HG03025 (cell line): Measurements from ENCODE around the gene SLC38A3.

Experiments used
- ATAC-seq: cut with Tn5 transposase; IDR thresholded peaks from one replicate; pipeline ENCODE4 v1.9.1; 2021; ENCODE audit warnings: mild to moderate bottlenecking, moderate library complexity; ENCODE audit not compliant: unreplicated experiment, low FRiP score

SLC38A3 gene

DNA sequence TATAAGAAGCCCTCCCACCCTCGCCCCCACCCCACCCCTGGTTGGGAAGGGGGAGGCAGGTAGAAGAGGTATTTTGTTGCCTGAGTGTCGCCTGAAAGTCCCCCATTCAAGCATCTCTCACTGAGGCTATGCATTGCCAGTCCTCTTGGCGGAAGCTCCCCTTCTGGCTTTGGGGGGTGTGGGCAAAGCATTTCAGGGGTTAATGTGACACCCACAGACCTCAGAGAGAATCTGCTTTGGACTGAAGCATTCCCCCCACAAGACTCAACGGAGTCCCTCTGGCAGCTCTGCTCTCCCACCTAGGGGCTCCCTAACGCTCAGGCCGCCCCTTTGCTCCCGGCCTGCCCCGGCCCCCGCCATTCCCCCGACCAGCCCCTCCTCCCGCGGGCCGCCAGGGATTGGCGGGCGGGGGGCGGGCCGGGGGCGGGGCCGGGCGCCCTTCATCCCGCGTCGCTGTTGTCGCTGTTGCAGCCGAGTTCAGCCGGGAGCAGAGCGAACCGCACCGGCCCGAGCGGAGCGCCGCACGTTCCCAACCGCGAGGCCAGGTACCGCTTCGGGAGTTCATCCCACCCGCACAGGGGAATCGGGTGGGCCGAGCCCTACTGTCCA lies at the start of gene SLC38A3:
Gene SLC38A3, plus strand, starts transcription at position 468 of the 609 bp plus-strand sequence. CDS start 8,929 bp downstream, outside the sequence.
- no peak for ATAC-seq

GRCh38 chr3:50155491-50155878 lies 49.6 kb upstream of the SLC38A3 start:
- ATAC-seq = no peak

DNA sequence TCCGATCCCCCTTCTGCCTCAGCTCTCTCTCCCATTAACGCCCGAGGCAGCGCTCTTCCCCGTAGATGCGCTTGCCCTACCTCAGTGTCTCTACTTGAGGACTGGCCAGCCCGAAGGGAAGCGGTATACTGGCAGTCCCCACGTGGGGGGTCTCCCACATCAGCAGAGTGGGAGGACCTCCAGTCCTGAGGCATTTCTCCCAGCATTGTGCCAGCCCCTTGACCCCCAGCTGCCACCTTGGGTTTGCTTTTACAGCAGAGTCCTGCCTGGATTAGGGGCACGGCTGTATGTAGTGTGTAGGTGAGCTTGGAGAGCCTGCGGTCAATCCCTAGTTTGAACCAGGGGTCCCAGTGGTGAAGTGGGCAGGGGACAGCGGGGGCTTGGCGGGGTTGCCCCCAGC lies 49.2 kb upstream of the SLC38A3 start:
- ATAC-seq = no peak

DNA sequence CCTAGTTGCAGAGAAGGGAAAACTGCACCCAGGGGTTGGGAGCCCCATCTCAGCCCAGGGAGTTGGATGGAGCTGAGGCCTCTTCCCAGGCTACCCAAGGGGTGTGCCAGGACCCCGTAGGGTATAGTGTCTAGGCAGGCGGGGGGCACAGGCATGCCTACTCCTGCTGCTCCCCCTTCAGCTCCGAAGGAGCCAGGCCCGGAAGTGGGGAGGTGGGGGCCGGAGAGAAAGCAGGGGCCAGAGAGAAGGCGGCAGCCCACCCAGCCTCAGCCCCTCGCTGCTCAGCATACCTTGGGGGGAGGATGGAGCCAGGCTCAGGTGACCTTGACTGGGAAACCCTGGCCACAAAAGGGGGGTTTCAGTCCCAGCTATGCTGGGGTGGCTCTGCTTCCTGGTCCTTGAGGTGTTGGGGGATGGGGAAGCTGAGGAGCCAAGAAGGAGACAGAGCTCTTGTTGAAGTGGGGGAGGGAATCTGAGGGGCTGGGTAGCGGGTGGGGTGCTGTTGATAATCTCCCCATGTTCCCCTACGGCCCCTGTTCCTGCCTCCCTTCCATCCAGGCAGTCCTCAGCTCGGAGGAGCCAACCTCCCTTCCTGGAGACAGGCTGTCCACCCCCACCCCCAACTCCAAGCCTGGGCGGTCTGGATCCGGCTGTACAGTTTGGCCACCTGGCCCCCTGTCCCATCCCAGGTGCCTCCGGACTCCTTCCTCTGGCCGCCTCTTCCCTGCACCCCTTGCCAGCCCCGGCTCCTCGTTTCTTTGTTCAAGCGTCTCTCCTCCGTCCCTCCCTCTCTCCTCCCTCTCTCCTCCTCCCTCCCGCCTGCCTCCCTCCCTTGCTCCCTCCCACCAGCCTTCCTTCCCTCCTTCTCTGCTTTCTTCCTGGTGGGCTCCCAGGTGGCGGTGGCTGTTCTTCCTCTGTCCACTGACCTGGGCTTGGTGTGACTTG lies 48.2 kb upstream of the SLC38A3 start:
- ATAC-seq = no peak

- ATAC-seq = no peak
Measured at GRCh38 chr3:50157827-50158529, 47.1 kb upstream of the SLC38A3 start.

GRCh38 chr3:50158530-50159146 lies 46.4 kb upstream of the SLC38A3 start:
- ATAC-seq = no peak

DNA sequence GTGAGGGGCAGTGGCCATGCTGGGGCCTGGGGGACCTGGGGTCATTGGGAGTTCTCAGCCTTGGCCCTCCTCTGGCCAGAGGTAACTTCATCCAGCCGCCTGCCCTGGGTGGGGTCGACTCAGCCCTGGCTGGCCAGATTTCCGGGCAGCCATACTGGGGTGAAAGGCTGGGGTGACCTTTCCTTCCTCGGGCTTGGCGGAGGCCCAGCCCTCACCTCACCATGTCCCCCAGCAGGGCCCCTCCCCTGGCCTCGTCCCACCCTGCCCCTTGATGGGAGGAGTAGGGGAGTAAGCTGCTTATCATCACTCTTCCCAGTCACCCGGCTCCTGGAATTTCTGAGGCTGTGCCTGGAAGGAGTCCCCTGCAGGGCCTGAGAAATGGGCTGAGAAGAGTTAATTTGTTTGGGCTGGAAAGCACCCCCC lies 44.5 kb upstream of the SLC38A3 start:
- ATAC-seq = no peak

DNA sequence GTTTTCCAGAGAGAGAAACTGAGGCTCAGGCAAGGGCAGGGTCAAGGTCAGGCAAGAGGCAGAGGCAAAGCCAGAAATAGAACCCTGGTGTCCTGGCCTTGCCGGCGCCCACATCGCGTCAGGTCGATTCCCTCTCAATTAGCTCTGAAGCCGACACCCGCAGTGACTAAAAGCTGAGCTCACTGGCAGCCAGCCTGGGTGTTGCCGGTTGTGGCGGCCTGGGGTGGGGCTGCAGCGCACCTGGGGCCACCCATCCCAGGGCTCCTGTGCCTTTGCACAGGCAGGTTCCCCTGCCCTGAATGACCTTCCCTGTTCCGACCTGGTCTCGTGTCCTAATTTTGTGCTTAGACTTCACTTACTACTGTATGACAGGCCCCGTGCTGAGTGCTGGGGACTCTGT lies 43.8 kb upstream of the SLC38A3 start:
- no peak for ATAC-seq

DNA sequence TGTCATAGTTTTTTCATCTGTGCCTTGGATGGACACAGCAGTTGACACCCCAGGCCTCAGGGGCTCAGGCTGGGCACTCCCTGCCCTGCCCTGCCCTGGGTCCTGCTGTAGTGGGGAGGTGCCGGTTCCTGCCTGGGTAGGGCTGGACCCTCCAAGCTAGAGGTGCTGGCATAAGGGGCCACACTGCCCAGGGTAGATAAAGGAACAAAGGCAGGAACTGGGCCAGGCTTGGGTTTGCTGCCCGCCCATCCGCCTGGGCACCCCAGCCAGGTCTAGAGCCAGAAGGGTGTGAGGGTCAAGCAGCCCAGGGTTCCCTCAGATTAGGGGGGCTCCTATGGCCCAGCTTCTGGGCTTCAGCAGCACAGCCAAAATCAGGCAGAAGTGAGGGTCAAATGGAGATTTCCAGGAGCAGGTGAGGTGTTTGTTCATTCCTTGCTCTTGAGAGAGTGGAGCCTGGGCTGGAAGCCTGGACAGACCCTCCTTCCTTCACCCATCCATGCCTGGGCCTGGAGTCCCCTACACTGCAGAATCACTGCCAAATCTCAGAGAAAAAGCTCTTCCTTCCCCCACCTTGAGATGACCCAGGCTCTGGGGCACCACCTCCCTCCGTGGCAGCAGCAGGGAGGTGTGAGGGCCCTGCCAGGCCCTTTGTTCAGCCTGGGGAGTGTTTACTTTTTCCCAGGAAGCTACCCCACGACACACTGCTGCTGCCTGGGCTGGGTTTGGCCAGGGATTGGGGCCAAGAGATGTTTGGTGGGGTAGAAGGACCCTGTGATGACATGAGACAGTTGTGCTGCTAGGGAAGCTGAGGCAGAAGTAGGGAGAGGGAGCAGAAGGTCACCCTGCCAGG lies 42.8 kb upstream of the SLC38A3 start:
- ATAC-seq = no peak

- no peak for ATAC-seq
Measured at GRCh38 chr3:50163572-50164455, 41.3 kb upstream of the SLC38A3 start.

- no peak for ATAC-seq
Measured at GRCh38 chr3:50164481-50164880, 40.6 kb upstream of the SLC38A3 start.

GRCh38 chr3:50164984-50165909 lies 39.8 kb upstream of the SLC38A3 start:
- no peak for ATAC-seq

GRCh38 chr3:50165910-50166538 lies 39.0 kb upstream of the SLC38A3 start:
- no peak for ATAC-seq

DNA sequence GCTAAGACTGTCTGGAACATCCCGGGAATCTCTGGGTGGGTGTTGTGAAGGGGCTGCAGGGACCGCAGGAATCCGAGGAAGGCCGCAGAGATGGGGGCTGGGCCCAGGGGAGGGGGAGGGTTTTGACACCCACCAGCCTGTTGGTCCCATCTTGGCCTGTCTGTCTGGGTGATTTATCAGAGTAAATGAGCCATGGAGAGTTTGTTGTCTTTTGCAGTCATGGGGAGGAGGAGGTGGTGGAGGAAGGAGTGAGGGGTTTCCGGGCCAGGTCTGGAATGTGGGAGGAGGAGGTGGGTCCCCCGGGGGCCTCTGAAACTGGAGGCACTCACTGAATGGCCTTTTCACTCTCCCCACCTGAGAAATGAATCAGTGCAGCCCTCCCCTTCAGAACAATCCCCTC lies 38.5 kb upstream of the SLC38A3 start:
- no peak for ATAC-seq

DNA sequence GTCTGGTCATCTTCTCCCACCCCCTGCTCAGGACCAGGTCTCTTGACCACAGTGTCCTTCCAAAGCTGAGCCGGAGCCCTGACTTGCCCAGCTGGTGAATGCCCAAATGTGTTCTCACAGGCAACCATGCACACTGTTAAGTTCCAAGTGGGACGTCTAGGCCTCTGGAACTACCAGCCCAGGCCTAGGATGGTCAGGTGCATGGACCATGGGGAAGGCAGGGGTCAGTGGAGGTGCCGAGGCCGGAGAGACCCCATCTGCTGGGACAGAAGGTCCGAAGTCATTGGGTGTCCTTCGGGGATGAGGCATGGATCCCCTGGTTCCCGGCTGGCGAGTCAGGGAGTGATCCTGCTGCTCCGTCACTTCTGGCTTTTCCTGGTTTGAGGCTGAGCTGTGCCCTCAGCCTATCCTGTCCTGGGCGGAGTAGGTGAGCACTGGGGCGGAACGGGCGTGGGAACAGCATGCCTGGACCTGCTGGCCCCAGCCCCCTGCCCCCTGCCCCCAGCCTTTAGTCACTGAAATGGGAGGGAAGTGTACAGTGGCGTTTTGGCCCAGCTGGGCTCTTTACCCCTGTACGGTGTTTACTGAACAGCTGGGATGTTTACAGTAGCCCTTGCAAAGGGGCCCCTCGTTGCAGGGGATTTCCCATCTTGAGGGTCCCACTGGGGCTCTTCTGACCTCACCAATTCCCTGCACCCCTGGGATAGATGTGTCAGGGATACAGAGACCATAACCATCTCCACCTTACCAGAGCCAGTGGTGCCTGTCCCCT lies 37.8 kb upstream of the SLC38A3 start:
- ATAC-seq = no peak

DNA sequence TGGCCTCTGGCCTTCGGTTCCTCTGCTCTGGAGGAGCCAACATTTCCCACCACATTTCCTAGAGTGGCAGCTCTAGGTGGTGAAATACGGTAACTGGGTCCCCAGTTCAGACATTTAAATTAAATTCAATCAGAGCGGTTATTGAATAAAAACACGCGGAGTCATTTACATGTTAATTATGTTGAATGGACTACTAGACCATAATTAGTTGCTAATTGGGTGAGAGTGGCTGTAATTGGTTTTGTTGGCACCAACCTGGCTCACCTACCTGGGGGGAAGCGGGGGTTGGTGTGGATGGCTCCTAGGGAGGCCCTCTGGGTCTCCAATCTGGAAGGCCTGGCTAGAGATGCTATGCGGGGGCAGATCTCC lies 37.2 kb upstream of the SLC38A3 start:
- ATAC-seq = no peak

DNA sequence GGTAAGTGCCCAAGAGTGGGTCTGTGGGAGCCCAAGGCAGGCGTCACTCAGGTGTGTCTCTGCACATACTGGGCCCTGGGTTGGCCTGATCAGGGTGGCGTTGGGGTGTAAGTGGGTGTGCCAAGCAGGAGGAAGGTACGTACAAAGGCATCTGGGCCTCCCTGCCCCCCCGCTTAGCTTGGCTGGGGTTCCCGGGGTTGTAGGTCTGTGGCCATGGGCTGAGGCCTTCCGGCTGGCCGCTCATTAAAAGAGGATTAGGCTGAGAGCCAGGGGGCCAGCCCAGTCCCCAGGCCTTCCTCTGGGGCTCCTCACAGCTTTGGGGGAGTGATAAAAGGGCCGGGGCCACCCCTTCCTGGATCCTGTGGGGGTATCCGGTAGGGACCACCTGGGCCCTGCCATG lies 36.7 kb upstream of the SLC38A3 start:
- ATAC-seq = no peak
